HFFc6 (cell line): ENCODE measurements around the gene PRDM16. TPM values are rescaled to one million over a fixed set of nuclear protein-coding genes. Genes with fewer than 3 reads are reported as not detected.

Source experiments
- DNase-seq: peaks from one replicate; pipeline ENCODE4 v3.0.0-alpha.2; 2018
- H3K27ac Mint-ChIP-seq: 2 replicates; pipeline ENCODE4 v1.8.0; 2020; ENCODE audit warnings: mild to moderate bottlenecking, mixed read lengths
- H3K27me3 Mint-ChIP-seq: 2 replicates; pipeline ENCODE4 v1.8.0; 2021; ENCODE audit warnings: mild to moderate bottlenecking, moderate library complexity, mixed read lengths; ENCODE audit not compliant: insufficient read depth
- H3K36me3 Mint-ChIP-seq: 2 replicates; pipeline ENCODE4 v1.8.0; 2021; ENCODE audit warnings: low read depth, mixed read lengths
- H3K4me1 Mint-ChIP-seq: 2 replicates; pipeline ENCODE4 v1.8.0; 2020; ENCODE audit warnings: low read depth, mixed read lengths
- H3K4me3 Mint-ChIP-seq: 2 replicates; pipeline ENCODE4 v1.8.0; 2020; ENCODE audit warnings: mild to moderate bottlenecking, moderate library complexity, mixed read lengths
- H3K9me3 Mint-ChIP-seq: 2 replicates; pipeline ENCODE4 v1.8.0; 2020; ENCODE audit warnings: mild to moderate bottlenecking, mixed read lengths
- total RNA-seq, 6 experiments: library from RNA; stranded (reverse); fragmentation: NEBNext Ultra II Directional; extraction: Animal tissue kit (Norgen Biotek cat#: 25700); gene quantifications; 2 replicates in 1 of 6; 3 replicates in 5 of 6; pipeline ENCODE4 v1.2.3, GENCODE V29; 2021
- TF ChIP-seq, protein P1 (sequence below): fragments of 200-600 bp; sonication (generic); IDR thresholded peaks from 2 replicates; pipeline ENCODE4 v1.5.0; 2021; ENCODE audit warnings: antibody characterized with exemption, mild to moderate bottlenecking

Gene PRDM16
- total RNA-seq, 6 experiments from 2014 or later, result not detected

DNA sequence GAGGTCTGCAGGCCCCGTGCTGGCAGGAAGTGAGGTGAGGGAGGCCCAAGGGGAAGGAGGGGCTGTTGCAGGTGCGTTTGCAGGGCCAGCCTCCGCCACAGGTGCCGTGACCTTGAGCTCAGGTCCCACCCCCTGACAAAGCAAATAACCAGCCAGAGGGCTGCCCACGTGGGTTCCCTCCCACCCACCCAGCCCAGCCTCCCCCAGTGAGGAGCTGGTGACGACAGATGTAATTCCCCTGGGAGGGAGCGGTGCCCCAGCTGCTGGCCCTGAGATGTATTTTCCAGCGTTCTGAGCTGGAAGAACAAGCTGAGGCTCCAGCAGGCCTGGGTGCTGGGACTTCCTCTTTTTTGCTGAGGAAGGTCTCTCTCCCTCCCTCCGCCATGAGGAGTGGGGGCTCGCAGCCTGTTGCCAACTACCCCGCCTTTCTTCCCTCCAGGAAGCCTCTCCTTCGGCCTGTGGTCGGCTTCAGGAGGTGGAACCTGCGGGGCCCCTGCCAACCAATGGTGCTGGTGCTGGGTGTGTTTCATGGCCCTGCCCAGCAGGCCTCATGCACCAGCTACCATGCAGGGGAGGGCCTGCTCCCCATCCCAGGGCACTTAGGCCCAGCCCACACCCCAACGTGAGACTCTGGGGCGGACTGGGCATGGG, 153.2 kb downstream of the PRDM16 start:
- H3K9me3 Mint-ChIP-seq, result peaks cover 8% of the 10 kb centered on the region; the same call in 1 of the 2 replicates
- no peaks in the 10 kb centered on the region for H3K4me1 Mint-ChIP-seq
- H3K4me3 Mint-ChIP-seq, result no peak overlapping the region
- DNase-seq, result no peak
- H3K36me3 Mint-ChIP-seq, result no peaks in the 10 kb centered on the region
- TF ChIP-seq, protein P1, sequence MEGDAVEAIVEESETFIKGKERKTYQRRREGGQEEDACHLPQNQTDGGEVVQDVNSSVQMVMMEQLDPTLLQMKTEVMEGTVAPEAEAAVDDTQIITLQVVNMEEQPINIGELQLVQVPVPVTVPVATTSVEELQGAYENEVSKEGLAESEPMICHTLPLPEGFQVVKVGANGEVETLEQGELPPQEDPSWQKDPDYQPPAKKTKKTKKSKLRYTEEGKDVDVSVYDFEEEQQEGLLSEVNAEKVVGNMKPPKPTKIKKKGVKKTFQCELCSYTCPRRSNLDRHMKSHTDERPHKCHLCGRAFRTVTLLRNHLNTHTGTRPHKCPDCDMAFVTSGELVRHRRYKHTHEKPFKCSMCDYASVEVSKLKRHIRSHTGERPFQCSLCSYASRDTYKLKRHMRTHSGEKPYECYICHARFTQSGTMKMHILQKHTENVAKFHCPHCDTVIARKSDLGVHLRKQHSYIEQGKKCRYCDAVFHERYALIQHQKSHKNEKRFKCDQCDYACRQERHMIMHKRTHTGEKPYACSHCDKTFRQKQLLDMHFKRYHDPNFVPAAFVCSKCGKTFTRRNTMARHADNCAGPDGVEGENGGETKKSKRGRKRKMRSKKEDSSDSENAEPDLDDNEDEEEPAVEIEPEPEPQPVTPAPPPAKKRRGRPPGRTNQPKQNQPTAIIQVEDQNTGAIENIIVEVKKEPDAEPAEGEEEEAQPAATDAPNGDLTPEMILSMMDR, result no peak
- H3K27ac Mint-ChIP-seq, result no peak overlapping the region
- peaks cover 29% of the 10 kb centered on the region for H3K27me3 Mint-ChIP-seq

GRCh38 chr1:3225661-3226060, 156.7 kb downstream of the PRDM16 start:
- peaks cover 45% of the 10 kb centered on the region for H3K27me3 Mint-ChIP-seq

GRCh38 chr1:3226191-3226590, 157.2 kb downstream of the PRDM16 start:
- Mint-ChIP-seq H3K27ac (no peak overlapping the region), H3K36me3 (no peaks in the 10 kb centered on the region), H3K4me1 (no peaks in the 10 kb centered on the region), H3K9me3 (peaks cover 4% of the 10 kb centered on the region; the same call in 1 of the 2 replicates), H3K4me3 (no peak overlapping the region), H3K27me3 (peaks cover 45% of the 10 kb centered on the region)
- DNase-seq, result no peak
- TF ChIP-seq, protein P1, result no peak

More at GRCh38 chr1:3225661-3226060, 156.7 kb downstream of the PRDM16 start:
- H3K9me3 Mint-ChIP-seq, result peaks cover 4% of the 10 kb centered on the region; the same call in 1 of the 2 replicates
- H3K4me3 Mint-ChIP-seq, result no peak overlapping the region
- H3K36me3 Mint-ChIP-seq, result no peaks in the 10 kb centered on the region
- no peaks in the 10 kb centered on the region for H3K4me1 Mint-ChIP-seq
- TF ChIP-seq, protein P1, result no peak
- DNase-seq, result no peak
- H3K27ac Mint-ChIP-seq, result no peak overlapping the region

DNA sequence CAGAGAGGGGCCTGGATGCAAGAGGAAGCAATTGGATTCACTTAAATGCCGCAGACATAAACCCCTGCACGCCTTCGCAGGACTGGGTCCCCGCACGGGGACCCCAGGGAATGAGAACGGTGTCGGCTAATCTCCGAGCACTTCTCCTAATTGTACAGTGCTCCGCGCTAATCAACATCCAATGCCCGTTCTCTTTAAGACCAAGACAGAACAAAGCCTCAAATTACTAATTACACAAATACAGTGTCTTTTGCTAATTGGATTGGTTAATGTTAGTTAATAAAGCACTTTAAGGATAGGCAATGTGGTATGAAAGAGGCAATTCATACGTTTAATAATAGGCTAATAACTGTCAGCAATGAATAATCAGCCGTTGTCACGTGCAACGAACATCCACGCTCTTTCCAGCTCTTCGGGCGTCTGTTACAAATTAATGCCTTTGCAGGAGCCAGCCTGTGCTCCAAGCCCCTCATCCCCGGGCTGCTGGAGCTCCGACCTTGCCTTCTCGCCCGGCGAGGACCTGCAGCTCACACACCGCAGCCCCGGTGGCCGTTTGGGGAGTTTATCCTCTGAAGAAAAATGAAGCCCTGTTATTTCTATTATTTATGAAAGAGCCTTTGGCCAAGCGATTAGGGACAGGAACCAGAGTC, 157.8 kb downstream of the PRDM16 start:
- H3K4me3 Mint-ChIP-seq, result no peak overlapping the region
- peaks cover 40% of the 10 kb centered on the region for H3K27me3 Mint-ChIP-seq
- no peak for DNase-seq
- H3K9me3 Mint-ChIP-seq, result peaks cover 4% of the 10 kb centered on the region; the same call in 1 of the 2 replicates
- TF ChIP-seq, protein P1, result no peak
- H3K4me1 Mint-ChIP-seq, result no peaks in the 10 kb centered on the region
- no peak overlapping the region for H3K27ac Mint-ChIP-seq
- no peaks in the 10 kb centered on the region for H3K36me3 Mint-ChIP-seq

GRCh38 chr1:3227351-3227704, 158.3 kb downstream of the PRDM16 start:
- Mint-ChIP-seq H3K27me3 (peaks cover 45% of the 10 kb centered on the region), H3K4me3 (no peak overlapping the region), H3K27ac (no peak overlapping the region), H3K36me3 (no peaks in the 10 kb centered on the region), H3K4me1 (no peaks in the 10 kb centered on the region), H3K9me3 (peaks cover 4% of the 10 kb centered on the region; the same call in 1 of the 2 replicates)
- TF ChIP-seq, protein P1, result no peak
- no peak for DNase-seq
